ENCODE data around the gene OR5AP2. TPM values are rescaled to one million over a fixed set of nuclear protein-coding genes. Genes with fewer than 3 reads are reported as not detected.

OR5AP2 gene
- total RNA-seq = not detected in 2 replicates

GRCh38 chr11:56642339-56642738, at the start of gene OR5AP2:
Gene OR5AP2, minus strand, starts transcription at chr11:56642439. Its CDS starts 0 bp downstream, at chr11:56642439.

GRCh38 chr11:56663386-56663785, 21.1 kb upstream of the OR5AP2 start, which contains the start of gene OR5AR1:
Gene OR5AR1, plus strand, starts transcription at chr11:56663686. Its CDS starts 0 bp downstream, at chr11:56663686.

Other genes starting within 250 kb of the OR5AP2 start
- not detected in 2 replicates for gene OR5AL1, start 229.7 kb downstream of the OR5AP2 start, total RNA-seq
- gene OR5M3, start 169.1 kb downstream of the OR5AP2 start, total RNA-seq = not detected in 2 replicates
- not detected in 2 replicates for gene OR5M8, start 151.1 kb downstream of the OR5AP2 start, total RNA-seq
- gene OR5M11, start 99.2 kb downstream of the OR5AP2 start, total RNA-seq = not detected in 2 replicates
- not detected in 2 replicates for gene OR5M10, start 64.7 kb downstream of the OR5AP2 start, total RNA-seq
- not detected in 2 replicates for gene OR5M1, start 27.6 kb downstream of the OR5AP2 start, total RNA-seq
- not detected in 2 replicates for gene OR5AR1, start 21.2 kb upstream of the OR5AP2 start, total RNA-seq
- not detected in 2 replicates for gene OR9G1, start 56.7 kb upstream of the OR5AP2 start, total RNA-seq
- not detected in 2 replicates for gene OR9G4, start 106.3 kb upstream of the OR5AP2 start, total RNA-seq

Data from hair follicular keratinocyte (primary cell).